ENCODE results near the gene COPS6. TPM values are rescaled to one million over a fixed set of nuclear protein-coding genes. Genes with fewer than 3 reads are reported as not detected.

COPS6 gene
- total and polyA plus RNA-seq, 2 donors, result 49.1 to 81.1 TPM

DNA sequence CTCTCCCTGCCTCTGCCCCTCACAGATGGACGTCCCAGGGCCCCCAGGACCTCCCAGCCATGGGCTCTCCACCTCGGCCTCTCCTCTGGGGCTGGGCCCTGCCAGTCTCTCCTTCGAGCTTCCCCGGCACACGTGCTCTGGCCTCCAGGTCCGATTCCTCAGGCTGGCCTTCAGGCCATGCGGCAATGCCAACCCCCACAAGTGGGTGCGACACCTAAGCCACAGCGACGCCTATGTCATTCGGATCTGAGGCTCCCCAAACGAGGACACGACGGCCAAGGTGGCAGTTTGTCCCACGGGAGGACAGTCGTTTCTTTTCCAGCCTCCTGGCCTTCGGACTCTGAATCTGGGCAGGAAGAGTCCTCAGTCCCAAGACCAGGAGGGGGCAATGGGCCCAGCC lies 17.9 kb downstream of the COPS6 start:
- H3K27ac ChIP-seq (ENCODE audit: low read depth in 1 of 2, low read length in 1 of 2), result no peak overlapping the region
- DNase-seq (ENCODE audit: low read depth in 6 of 9, low spot score in 9 of 9), result no peak
- no peaks in the 10 kb centered on the region for H3K9me3 ChIP-seq (ENCODE audit: control insufficient read depth in 2 of 2, insufficient read depth in 1 of 2, low read length in 1 of 2)
- WGBS, result 96% methylated on average over 17 of the region's 17 CpGs
- H3K4me3 ChIP-seq (ENCODE audit: low read length in 2 of 2), result no peak overlapping the region
- peaks cover 72% of the 10 kb centered on the region in 2 donors for H3K36me3 ChIP-seq (ENCODE audit: control insufficient read depth in 2 of 2, insufficient read depth in 2 of 2, low read length in 1 of 2)
- peaks cover 0 to 14% of the 10 kb centered on the region in 2 donors for H3K4me1 ChIP-seq (ENCODE audit: control insufficient read depth in 2 of 2, insufficient read depth in 2 of 2, low read length in 2 of 2)
- no peaks in the 10 kb centered on the region for H3K27me3 ChIP-seq (ENCODE audit: control insufficient read depth in 2 of 2, insufficient read depth in 1 of 2, low read length in 1 of 2)

- Histone ChIP-seq H3K27ac (ENCODE audit: low read depth in 1 of 2, low read length in 1 of 2) (no peak overlapping the region), H3K4me3 (ENCODE audit: low read length in 2 of 2) (no peak overlapping the region), H3K4me1 (ENCODE audit: control insufficient read depth in 2 of 2, insufficient read depth in 2 of 2, low read length in 2 of 2) (peaks cover 0 to 9% of the 10 kb centered on the region in 2 donors), H3K36me3 (ENCODE audit: control insufficient read depth in 2 of 2, insufficient read depth in 2 of 2, low read length in 1 of 2) (peaks cover 78% of the 10 kb centered on the region in 2 donors), H3K9me3 (ENCODE audit: control insufficient read depth in 2 of 2, insufficient read depth in 1 of 2, low read length in 1 of 2) (no peaks in the 10 kb centered on the region), H3K27me3 (ENCODE audit: control insufficient read depth in 2 of 2, insufficient read depth in 1 of 2, low read length in 1 of 2) (no peaks in the 10 kb centered on the region)
- WGBS, result 95% methylated on average over 25 of the region's 25 CpGs
- no peak for DNase-seq (ENCODE audit: low read depth in 6 of 9, low spot score in 9 of 9)
Observed at GRCh38 chr7:100107125-100107737, 18.5 kb downstream of the COPS6 start.

GRCh38 chr7:100107890-100108289 lies 19.1 kb downstream of the COPS6 start:
- Histone ChIP-seq H3K4me1 (ENCODE audit: control insufficient read depth in 2 of 2, insufficient read depth in 2 of 2, low read length in 2 of 2) (peaks cover 0 to 3% of the 10 kb centered on the region in 2 donors), H3K27me3 (ENCODE audit: control insufficient read depth in 2 of 2, insufficient read depth in 1 of 2, low read length in 1 of 2) (no peaks in the 10 kb centered on the region), H3K27ac (ENCODE audit: low read depth in 1 of 2, low read length in 1 of 2) (no peak overlapping the region), H3K4me3 (ENCODE audit: low read length in 2 of 2) (no peak overlapping the region), H3K36me3 (ENCODE audit: control insufficient read depth in 2 of 2, insufficient read depth in 2 of 2, low read length in 1 of 2) (peaks cover 82 to 85% of the 10 kb centered on the region in 2 donors), H3K9me3 (ENCODE audit: control insufficient read depth in 2 of 2, insufficient read depth in 1 of 2, low read length in 1 of 2) (no peaks in the 10 kb centered on the region)
- no peak for DNase-seq (ENCODE audit: low read depth in 6 of 9, low spot score in 9 of 9)
- WGBS, result 98% methylated on average over 11 of the region's 11 CpGs

DNA sequence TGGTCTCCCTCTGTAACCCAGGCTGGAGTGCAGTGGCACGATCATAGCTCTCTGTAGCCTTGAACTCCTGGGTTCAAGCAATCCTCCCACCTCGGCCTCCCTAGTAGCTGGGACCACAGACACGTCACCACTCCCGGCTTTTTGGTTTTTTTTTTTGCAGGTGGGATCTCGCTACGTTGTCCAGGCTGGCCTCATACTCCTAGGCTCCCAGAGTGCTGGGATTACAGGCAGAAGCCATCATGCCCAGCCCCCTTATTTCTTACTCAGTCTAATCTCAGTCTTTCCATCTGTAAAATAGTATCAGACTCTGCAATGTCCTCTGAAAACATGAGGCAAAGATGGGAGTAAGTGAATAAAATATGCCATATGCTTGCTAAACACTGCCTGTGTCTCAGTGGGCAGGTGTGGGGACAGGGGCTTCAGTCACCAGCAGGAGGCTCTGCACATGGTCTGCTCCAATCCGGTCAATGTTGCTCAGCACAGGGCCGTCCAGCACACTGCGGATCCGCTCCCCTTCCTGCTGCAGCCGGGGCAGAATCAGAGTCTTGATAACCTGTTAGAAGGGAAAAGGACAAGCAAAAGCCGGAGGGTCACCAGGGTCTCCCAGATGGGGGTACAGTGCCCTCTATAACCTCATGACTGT lies 20.9 kb downstream of the COPS6 start:
- Histone ChIP-seq H3K4me1 (ENCODE audit: control insufficient read depth in 2 of 2, insufficient read depth in 2 of 2, low read length in 2 of 2) (no peaks in the 10 kb centered on the region), H3K36me3 (ENCODE audit: control insufficient read depth in 2 of 2, insufficient read depth in 2 of 2, low read length in 1 of 2) (peaks cover 83 to 86% of the 10 kb centered on the region in 2 donors), H3K4me3 (ENCODE audit: low read length in 2 of 2) (no peak overlapping the region), H3K27me3 (ENCODE audit: control insufficient read depth in 2 of 2, insufficient read depth in 1 of 2, low read length in 1 of 2) (no peaks in the 10 kb centered on the region), H3K27ac (ENCODE audit: low read depth in 1 of 2, low read length in 1 of 2) (no peak overlapping the region), H3K9me3 (ENCODE audit: control insufficient read depth in 2 of 2, insufficient read depth in 1 of 2, low read length in 1 of 2) (no peaks in the 10 kb centered on the region)
- WGBS, result 87% methylated on average over 12 of the region's 12 CpGs
- DNase-seq (ENCODE audit: low read depth in 6 of 9, low spot score in 9 of 9), result no peak

DNA sequence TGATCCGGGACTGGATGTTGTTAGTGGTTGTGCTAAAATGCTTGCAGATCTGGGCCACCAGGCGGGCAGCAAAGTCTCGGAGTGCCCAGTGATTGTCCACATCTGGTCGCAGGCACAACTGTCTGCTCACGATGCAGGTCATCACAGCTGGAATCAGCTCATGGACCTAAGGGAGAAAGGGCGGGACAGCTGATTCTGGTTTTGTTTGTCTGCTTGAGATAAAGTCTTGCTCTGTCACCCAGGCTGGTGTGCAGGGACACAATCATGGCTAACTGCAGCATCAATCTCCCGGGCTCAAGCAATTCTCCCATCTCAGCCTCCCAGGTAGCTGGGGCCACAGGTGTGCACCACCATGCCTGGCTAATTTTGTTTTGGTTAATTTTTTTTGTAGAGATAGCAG lies 22.4 kb downstream of the COPS6 start:
- Histone ChIP-seq H3K36me3 (ENCODE audit: control insufficient read depth in 2 of 2, insufficient read depth in 2 of 2, low read length in 1 of 2) (peaks cover 73% of the 10 kb centered on the region in 2 donors), H3K4me3 (ENCODE audit: low read length in 2 of 2) (no peak overlapping the region), H3K27me3 (ENCODE audit: control insufficient read depth in 2 of 2, insufficient read depth in 1 of 2, low read length in 1 of 2) (no peaks in the 10 kb centered on the region), H3K4me1 (ENCODE audit: control insufficient read depth in 2 of 2, insufficient read depth in 2 of 2, low read length in 2 of 2) (no peaks in the 10 kb centered on the region), H3K9me3 (ENCODE audit: control insufficient read depth in 2 of 2, insufficient read depth in 1 of 2, low read length in 1 of 2) (no peaks in the 10 kb centered on the region), H3K27ac (ENCODE audit: low read depth in 1 of 2, low read length in 1 of 2) (no peak overlapping the region)
- DNase-seq (ENCODE audit: low read depth in 6 of 9, low spot score in 9 of 9), result no peak
- 98% methylated on average over 7 of the region's 7 CpGs for WGBS

- no peak for DNase-seq (ENCODE audit: low read depth in 6 of 9, low spot score in 9 of 9)
- Histone ChIP-seq H3K27me3 (ENCODE audit: control insufficient read depth in 2 of 2, insufficient read depth in 1 of 2, low read length in 1 of 2) (no peaks in the 10 kb centered on the region), H3K9me3 (ENCODE audit: control insufficient read depth in 2 of 2, insufficient read depth in 1 of 2, low read length in 1 of 2) (no peaks in the 10 kb centered on the region), H3K36me3 (ENCODE audit: control insufficient read depth in 2 of 2, insufficient read depth in 2 of 2, low read length in 1 of 2) (peaks cover 66% of the 10 kb centered on the region in 2 donors), H3K27ac (ENCODE audit: low read depth in 1 of 2, low read length in 1 of 2) (no peak overlapping the region), H3K4me3 (ENCODE audit: low read length in 2 of 2) (no peak overlapping the region), H3K4me1 (ENCODE audit: control insufficient read depth in 2 of 2, insufficient read depth in 2 of 2, low read length in 2 of 2) (no peaks in the 10 kb centered on the region)
- 95% methylated on average over 13 of the region's 13 CpGs for WGBS
Observed at GRCh38 chr7:100111914-100112313, 23.1 kb downstream of the COPS6 start.

DNA sequence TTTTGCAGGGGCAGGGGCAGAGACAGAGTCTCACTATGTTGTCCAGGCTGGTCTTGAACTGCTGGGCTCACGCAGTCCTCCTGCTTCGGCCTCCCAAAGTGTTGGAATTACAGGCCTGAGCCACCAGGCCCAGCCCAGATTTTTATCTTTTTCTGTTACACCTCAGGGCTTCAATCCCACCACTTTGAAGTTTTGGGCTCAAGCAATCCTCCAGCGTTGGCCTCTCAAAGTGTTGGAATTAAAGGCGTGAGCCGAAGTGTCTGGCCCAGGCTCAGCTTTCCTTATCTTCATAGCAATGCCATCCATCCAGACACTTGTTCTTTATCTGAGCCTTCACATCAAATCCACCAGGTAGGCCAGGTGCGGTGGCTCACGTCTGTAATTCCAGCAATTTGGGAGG lies 26.3 kb downstream of the COPS6 start:
- Histone ChIP-seq H3K4me3 (ENCODE audit: low read length in 2 of 2) (no peak overlapping the region), H3K4me1 (ENCODE audit: control insufficient read depth in 2 of 2, insufficient read depth in 2 of 2, low read length in 2 of 2) (peaks cover 4 to 13% of the 10 kb centered on the region in 2 donors), H3K9me3 (ENCODE audit: control insufficient read depth in 2 of 2, insufficient read depth in 1 of 2, low read length in 1 of 2) (peaks cover 0 to 10% of the 10 kb centered on the region in 2 donors), H3K36me3 (ENCODE audit: control insufficient read depth in 2 of 2, insufficient read depth in 2 of 2, low read length in 1 of 2) (peaks cover 37 to 39% of the 10 kb centered on the region in 2 donors), H3K27ac (ENCODE audit: low read depth in 1 of 2, low read length in 1 of 2) (no peak overlapping the region), H3K27me3 (ENCODE audit: control insufficient read depth in 2 of 2, insufficient read depth in 1 of 2, low read length in 1 of 2) (no peaks in the 10 kb centered on the region)
- DNase-seq (ENCODE audit: low read depth in 6 of 9, low spot score in 9 of 9), result no peak
- WGBS, result 98% methylated on average over 7 of the region's 7 CpGs

- no peak for DNase-seq (ENCODE audit: low read depth in 6 of 9, low spot score in 9 of 9)
- 26% methylated on average over 18 of the region's 18 CpGs for WGBS
- H3K4me1 ChIP-seq (ENCODE audit: control insufficient read depth in 2 of 2, insufficient read depth in 2 of 2, low read length in 2 of 2), result peaks cover 8 to 20% of the 10 kb centered on the region in 2 donors
- H3K27me3 ChIP-seq (ENCODE audit: control insufficient read depth in 2 of 2, insufficient read depth in 1 of 2, low read length in 1 of 2), result no peaks in the 10 kb centered on the region
- H3K4me3 ChIP-seq (ENCODE audit: low read length in 2 of 2), result peak overlapping the region; percentile 75 to 91
- H3K36me3 ChIP-seq (ENCODE audit: control insufficient read depth in 2 of 2, insufficient read depth in 2 of 2, low read length in 1 of 2), result peaks cover 9 to 17% of the 10 kb centered on the region in 2 donors
- peak overlapping the region; percentile 89 to 95 for H3K27ac ChIP-seq (ENCODE audit: low read depth in 1 of 2, low read length in 1 of 2)
- H3K9me3 ChIP-seq (ENCODE audit: control insufficient read depth in 2 of 2, insufficient read depth in 1 of 2, low read length in 1 of 2), result peaks cover 0 to 10% of the 10 kb centered on the region in 2 donors
Observed at GRCh38 chr7:100118388-100119071, 29.8 kb downstream of the COPS6 start.
